ENCODE measurements around the gene MTCL1. TPM values are rescaled to one million over a fixed set of nuclear protein-coding genes. Genes with fewer than 3 reads are reported as not detected.

The MTCL1 gene
- total RNA-seq (under 1 TPM; 0.13 to 0.41 TPM), polyA plus RNA-seq (not detected), total RNA-seq (0 to 1.5 (median 0.51) reads per million in 6 experiments)

DNA sequence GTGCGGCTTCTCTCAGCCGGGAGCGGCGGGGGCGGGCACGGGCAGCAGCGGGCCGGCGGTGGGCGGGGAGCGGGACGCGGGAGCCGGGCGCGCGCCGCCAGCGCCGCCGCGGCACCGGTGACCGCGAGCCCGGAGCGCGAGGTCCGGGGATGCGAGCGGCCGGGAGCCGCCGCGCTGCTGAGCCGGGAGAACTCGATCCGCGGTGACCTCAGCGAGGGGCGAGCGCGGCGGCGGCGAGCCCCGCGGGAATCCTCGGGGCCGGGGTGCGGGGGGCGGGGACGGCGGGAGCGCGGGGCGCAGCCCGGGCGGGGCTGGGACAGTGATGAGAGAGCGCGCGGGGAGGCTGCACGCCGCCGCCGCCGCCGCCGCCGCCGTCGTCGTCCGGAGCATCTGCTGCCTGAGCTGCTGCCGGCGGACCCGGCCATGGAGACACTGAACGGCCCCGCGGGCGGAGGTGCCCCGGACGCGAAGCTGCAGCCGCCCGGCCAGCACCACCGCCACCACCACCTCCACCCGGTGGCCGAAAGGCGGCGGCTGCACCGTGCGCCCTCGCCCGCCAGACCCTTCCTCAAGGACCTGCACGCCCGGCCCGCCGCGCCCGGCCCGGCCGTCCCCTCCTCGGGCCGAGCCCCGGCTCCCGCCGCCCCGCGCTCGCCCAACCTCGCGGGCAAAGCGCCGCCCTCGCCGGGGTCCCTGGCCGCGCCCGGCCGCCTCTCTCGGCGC is at the start of gene MTCL1:
Gene MTCL1, plus strand, starts transcription at position 319 of the 723 bp plus-strand sequence. Its CDS starts 105 bp downstream, at position 424.
- ATAC-seq (peak; percentile 28 to 40), DNase-seq (peak in 3 of 10 donors; percentile 18 to 25 (median 24))
- Mint-ChIP-seq H3K4me3 (peak within 1 kb of the TSS; percentile 84 to 96 (median 92)), H3K27me3 (peaks cover 30 to 68% (median 43%) of the 10 kb centered on the region in 5 donors), H3K36me3 (peaks cover 0 to 3% (median 0%) of the 10 kb centered on the region in 3 donors), H3K9me3 (peaks cover 0 to under 1% (median 0%) of the 10 kb centered on the region in 9 donors), H3K4me1 (peaks cover 12 to 27% (median 21%) of the 10 kb centered on the region in 4 donors), H3K27ac (peak within 1 kb of the TSS in 7 of 10 donors; percentile 12 to 59 (median 34))
- POLR2A ChIA-PET: interaction anchor here (1.1 kb wide), 1 partner anchor 90 kb away, joined by 3 read pairs; no protein-coding TSS in a partner anchor

DNA sequence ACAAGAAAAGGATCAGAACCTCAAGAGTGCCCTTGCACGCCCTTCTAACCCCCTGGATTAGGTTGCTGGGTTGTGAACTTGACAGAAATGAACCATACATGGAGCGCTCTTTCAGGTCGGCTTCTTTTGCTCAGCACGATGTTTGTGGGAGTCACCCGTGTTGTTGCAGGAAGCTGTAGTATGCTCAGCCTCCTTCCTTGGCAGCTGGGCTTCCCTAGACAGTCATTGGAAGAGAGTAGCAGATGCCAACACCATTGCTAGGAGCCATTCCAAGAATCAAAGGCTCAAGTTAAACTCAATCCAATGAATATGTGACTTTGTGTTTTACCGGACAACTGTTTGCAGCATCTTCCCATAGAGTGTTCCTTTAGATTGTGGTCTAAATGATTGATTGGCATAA is 49.1 kb upstream of the MTCL1 start:
- POLR2A ChIA-PET: no interaction called here
- no peak for DNase-seq
- no peak for ATAC-seq
- Mint-ChIP-seq H3K4me3 (no peak overlapping the region), H3K9me3 (no peaks in the 10 kb centered on the region), H3K4me1 (peaks cover 0 to 2% (median 0%) of the 10 kb centered on the region in 4 donors), H3K27ac (no peak overlapping the region), H3K27me3 (peaks cover 0 to 15% (median 7%) of the 10 kb centered on the region in 5 donors), H3K36me3 (no peaks in the 10 kb centered on the region)

DNA sequence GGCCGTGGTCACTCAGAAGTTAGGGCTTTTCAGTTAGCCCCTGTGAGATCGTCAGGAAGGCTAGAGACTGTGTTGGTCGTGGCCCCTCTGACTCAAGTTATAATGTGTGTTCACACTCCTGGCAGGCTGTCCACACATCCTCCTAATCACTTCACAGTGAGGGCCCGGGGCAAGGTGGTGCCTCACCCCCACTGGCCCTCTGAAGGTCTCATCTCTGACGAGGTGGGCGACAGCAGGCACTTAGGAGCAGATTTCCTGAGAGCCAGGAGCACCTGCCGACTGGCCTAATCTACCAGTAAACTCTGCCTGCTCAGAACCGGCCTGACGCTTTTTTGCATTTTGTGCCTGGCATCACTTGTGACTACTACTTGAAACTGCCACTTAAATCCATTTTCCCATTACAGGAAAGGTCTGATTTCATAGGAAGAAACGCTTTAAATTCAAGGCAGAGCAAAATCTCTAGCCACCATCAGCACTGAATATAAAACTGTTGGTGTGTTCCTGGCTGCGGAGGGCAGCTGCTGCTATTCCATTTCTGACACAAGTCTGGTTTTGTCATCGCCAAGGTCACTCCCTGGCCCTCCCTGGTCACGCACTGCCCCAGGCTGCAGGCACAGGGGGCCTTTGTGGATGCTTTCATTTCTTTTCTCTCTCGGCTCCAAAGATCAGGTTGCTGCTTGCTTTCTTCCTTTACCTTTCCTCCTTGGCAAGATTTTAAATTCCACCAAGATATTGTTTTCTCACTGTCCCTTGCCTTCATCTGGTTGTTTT is 48.1 kb upstream of the MTCL1 start:
- Mint-ChIP-seq H3K27ac (no peak overlapping the region), H3K27me3 (peaks cover 0 to 14% (median 4%) of the 10 kb centered on the region in 5 donors), H3K4me1 (peaks cover 0 to 6% (median 1%) of the 10 kb centered on the region in 4 donors), H3K4me3 (no peak overlapping the region), H3K36me3 (no peaks in the 10 kb centered on the region), H3K9me3 (no peaks in the 10 kb centered on the region)
- DNase-seq (no peak), ATAC-seq (no peak)
- POLR2A ChIA-PET: no interaction called here

DNA sequence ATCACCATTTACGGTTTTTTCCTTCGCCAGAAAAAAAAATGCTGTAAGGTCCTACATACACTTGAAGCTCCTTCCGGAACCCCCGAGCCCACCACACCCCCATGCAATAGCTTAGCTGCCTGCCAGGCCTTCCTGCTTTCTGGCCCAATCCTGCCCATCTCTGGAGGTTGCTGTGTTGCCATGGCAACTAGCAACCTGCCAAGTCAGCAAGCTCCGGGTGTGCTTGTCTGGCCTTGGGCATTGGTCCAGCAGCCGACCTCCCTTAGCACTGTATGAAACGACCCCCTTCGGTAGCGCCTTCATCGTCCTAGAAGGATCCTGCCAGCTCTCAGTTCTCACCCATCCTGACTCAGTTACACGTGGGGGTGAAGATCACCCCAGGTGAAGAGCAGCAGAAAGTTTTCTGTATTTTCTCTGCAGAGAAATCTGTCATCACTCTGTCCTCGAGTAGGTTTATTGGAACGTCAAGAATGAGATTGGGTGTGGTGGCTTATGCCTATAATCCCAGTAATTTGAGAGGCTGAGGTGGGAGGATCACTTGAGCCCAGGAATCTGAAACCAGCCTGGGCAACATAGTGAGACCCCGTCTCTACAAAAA is 47.4 kb upstream of the MTCL1 start:
- ATAC-seq (no peak), DNase-seq (no peak)
- POLR2A ChIA-PET: no interaction called here
- Mint-ChIP-seq H3K27me3 (peaks cover 0 to 15% (median 6%) of the 10 kb centered on the region in 5 donors), H3K4me1 (peaks cover 0 to 6% (median 1%) of the 10 kb centered on the region in 4 donors), H3K27ac (no peak overlapping the region), H3K9me3 (no peaks in the 10 kb centered on the region), H3K4me3 (no peak overlapping the region), H3K36me3 (no peaks in the 10 kb centered on the region)

DNA sequence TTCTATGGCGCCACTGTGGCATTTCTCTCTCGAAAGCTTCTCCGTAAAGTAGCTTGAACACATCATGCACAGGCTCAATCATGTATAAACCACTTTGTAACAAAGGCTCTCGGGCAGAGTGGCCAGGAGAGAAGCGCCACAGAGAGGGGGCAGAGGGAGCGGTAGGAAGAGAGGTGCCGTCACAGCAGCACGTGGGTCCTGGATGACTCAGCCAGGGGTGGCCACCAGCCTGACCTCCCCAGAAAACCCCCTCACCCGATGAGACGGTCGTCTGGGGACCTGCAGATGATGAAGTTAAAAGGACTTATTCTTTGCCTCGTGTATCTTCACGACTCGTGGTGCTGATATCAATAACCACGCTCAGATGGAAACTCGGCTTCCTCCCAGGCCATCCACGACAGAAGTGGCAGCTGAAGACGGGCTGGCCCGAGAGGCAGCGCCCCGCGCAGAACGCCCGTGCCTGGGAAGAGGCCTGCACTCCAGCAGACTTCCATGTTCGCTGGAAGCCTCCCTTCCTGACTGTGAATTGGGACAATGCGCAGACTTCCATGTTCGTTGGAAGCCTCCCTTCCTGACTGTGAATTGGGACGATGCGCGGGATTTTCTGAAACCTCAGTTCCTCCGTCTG is 46.4 kb upstream of the MTCL1 start:
- Mint-ChIP-seq H3K9me3 (no peaks in the 10 kb centered on the region), H3K27ac (no peak overlapping the region), H3K36me3 (no peaks in the 10 kb centered on the region), H3K27me3 (peaks cover 0 to 13% (median 3%) of the 10 kb centered on the region in 5 donors), H3K4me1 (peaks cover 0 to 6% (median 1%) of the 10 kb centered on the region in 4 donors), H3K4me3 (no peak overlapping the region)
- POLR2A ChIA-PET: interaction anchor here (0.6 kb wide), 2 partner anchors 23 to 443 kb away, joined by 3 to 4 read pairs; partner anchors contain the start of gene NDUFV2
- DNase-seq (no peak), ATAC-seq (no peak)

DNA sequence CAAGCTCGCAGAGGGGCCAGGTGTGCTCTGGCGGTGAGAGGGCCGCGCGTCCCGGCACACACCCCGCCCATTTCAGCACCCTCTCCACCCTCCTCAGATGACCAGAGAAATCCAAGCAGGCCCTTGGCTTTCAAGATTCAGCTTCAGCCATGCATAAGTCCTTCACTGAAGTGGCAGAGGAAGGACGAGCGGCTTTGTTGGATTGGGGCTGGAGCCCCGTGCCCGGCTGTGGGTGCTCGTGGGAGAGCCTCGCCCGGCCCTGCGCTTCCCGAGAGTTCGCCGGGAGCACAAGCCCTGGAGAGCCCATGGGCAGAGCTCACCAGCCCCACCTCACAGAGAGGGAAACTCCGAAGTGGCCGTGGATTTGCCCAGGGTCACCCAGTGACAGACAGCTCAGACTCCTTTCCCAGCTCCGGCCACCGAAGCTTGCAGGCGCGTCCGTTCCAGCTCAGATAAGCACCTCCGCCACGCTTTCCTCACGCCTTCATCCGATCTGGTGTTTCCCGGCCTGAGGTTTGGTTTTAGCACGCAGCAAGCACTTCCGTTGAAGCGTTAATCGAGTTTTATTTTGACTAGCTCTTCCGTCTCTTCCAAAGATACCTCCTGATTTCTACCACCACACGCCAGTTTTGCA is 45.6 kb upstream of the MTCL1 start:
- H3K27ac Mint-ChIP-seq: no peak overlapping the region

DNA sequence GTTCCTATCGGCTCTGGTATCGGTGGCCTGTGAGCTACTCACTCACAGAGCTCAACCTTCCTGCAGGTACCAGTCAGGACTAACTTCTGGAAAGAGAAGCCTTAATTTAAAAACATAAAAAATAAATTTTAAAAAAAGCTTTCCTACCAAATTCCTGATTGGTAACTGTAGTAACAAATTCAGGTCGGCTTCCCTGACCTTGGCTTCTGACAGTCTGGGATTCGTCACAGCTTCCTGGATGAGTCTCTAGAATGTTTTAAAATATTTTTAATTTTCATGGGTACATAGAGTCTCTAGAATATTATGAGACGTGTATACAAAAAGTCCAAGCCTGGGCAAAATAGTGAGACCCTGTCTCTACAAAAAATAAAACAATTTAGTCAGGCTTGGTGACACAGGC is 45.0 kb upstream of the MTCL1 start:
- ATAC-seq (no peak), DNase-seq (no peak)
- H3K4me1 Mint-ChIP-seq: peaks cover 0 to 6% (median 1%) of the 10 kb centered on the region in 4 donors
- H3K9me3 Mint-ChIP-seq: no peaks in the 10 kb centered on the region
- H3K36me3 Mint-ChIP-seq: no peaks in the 10 kb centered on the region
- POLR2A ChIA-PET: no interaction called here
- peaks cover 0 to 9% (median 5%) of the 10 kb centered on the region in 5 donors for H3K27me3 Mint-ChIP-seq
- H3K4me3 Mint-ChIP-seq: no peak overlapping the region
- H3K27ac Mint-ChIP-seq: no peak overlapping the region

More for the DNA sequence above, 45.6 kb upstream of the MTCL1 start:
- POLR2A ChIA-PET: interaction anchor here (0.6 kb wide), 1 partner anchor 22 kb away, joined by 4 read pairs; no protein-coding TSS in a partner anchor
- Mint-ChIP-seq H3K36me3 (no peaks in the 10 kb centered on the region), H3K9me3 (no peaks in the 10 kb centered on the region), H3K4me3 (no peak overlapping the region), H3K4me1 (peaks cover 0 to 6% (median 1%) of the 10 kb centered on the region in 4 donors), H3K27me3 (peaks cover 0 to 9% (median 3%) of the 10 kb centered on the region in 5 donors)
- ATAC-seq: no peak
- no peak for DNase-seq

DNA sequence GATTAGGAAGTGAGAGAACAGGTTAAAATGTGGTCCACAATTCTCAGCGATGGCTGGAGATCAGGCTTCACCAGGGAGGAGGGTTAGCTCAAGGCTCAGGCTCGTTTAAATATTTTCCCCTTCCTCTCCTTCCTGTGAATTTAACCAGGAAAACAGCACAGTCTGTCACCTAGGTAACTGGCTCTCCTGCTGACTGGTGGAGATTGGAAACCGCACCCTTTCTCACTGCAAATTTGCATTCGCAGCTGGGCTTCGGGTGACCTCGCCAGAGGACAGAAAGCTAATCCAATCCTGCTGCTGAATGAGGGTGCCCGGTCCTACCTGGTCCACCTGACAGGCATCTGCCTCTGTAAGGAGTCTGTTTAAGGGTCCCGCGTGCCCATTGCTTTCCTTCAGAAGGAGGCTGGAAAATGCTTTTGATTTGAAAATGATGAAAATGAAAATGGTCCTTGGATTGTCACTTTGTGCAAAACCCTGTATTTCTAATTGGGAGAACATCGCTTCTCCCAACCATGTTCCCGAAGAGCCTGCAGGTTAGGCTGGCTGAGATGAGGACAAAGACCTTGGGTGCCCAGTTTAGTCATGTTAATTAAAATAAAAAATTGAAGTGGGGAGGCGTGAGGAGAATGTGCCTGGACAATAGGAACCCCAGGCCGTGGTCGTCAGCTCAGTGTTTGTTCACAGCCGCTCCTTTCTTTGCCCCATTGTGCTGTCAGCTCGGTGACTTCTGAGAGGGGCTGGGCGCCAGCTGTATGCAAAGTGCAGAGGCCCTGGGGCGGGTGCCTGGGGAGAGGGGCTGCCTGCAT is 43.4 kb upstream of the MTCL1 start:
- POLR2A ChIA-PET: no interaction called here

DNA sequence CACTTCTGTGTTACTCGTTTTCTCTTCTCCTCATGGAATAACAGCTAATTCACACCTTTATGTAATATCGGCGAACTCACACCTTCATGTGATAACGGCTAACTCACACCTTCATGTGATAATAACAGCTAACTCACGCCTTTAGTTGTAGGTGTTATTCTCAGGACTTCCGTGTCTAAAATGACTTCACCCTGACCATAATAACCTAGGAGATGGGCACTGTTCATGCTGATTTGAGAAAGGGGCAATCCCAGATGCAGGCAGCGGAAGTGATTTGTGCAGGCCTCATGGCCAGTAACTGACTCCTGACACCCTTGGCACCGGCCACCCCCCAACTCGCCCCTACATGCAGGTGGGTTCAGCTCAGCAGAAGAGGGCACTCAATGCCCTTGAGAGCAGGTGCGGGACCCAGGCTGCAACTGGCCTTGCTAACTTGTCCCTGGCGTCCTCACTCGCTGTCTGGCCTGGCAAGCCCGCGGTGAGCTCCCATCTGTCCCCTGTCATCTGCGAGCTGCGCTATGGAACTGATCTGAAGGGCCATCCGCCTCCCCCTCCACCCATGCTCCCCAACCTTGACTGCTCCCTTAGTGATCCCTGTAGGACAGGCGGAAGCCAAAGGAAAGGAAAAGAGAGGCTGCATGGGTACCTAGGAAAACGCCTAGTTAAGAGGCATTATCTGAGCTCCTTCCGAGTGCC is 42.6 kb upstream of the MTCL1 start:
- H3K27me3 Mint-ChIP-seq: peaks cover 0 to 9% (median 5%) of the 10 kb centered on the region in 5 donors
- POLR2A ChIA-PET: no interaction called here
- ATAC-seq (no peak), DNase-seq (no peak)
- H3K4me3 Mint-ChIP-seq: no peak overlapping the region
- peaks cover 0 to 6% (median 1%) of the 10 kb centered on the region in 4 donors for H3K4me1 Mint-ChIP-seq
- no peaks in the 10 kb centered on the region for H3K36me3 Mint-ChIP-seq
- H3K27ac Mint-ChIP-seq: peak overlapping the region in 1 of 10 donors; percentile 35
- H3K9me3 Mint-ChIP-seq: no peaks in the 10 kb centered on the region

More for the DNA sequence above, 43.4 kb upstream of the MTCL1 start:
- no peaks in the 10 kb centered on the region for H3K36me3 Mint-ChIP-seq
- no peaks in the 10 kb centered on the region for H3K9me3 Mint-ChIP-seq
- no peak overlapping the region for H3K27ac Mint-ChIP-seq
- peaks cover 0 to 9% (median 5%) of the 10 kb centered on the region in 5 donors for H3K27me3 Mint-ChIP-seq
- ATAC-seq (no peak), DNase-seq (no peak)
- peaks cover 0 to 6% (median 1%) of the 10 kb centered on the region in 4 donors for H3K4me1 Mint-ChIP-seq
- no peak overlapping the region for H3K4me3 Mint-ChIP-seq

DNA sequence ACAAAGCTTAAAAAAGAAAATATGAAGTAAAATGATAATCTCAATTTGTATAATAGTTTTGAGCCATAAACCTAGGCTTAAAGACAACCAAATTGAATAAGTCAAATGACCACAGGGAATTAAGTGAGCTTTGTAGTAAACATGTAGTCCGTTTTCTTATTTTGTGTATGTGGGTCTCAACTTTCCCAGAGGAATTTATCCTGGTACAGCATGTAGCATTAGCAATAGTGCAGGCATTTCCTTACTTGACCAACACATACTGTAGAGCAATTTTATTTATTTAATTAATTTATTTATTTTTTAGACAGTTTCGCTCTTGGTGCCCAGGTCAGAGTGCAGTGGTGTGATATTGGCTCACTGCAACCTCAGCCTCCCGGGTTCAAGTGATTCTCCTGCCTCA is 37.5 kb upstream of the MTCL1 start:
- no peak for DNase-seq
- peaks cover 0 to 8% (median 3%) of the 10 kb centered on the region in 5 donors for H3K27me3 Mint-ChIP-seq
- H3K9me3 Mint-ChIP-seq: no peaks in the 10 kb centered on the region
- no peaks in the 10 kb centered on the region for H3K36me3 Mint-ChIP-seq
- POLR2A ChIA-PET: no interaction called here
- ATAC-seq: no peak
- no peaks in the 10 kb centered on the region for H3K4me1 Mint-ChIP-seq
- H3K4me3 Mint-ChIP-seq: no peak overlapping the region
- no peak overlapping the region for H3K27ac Mint-ChIP-seq

DNA sequence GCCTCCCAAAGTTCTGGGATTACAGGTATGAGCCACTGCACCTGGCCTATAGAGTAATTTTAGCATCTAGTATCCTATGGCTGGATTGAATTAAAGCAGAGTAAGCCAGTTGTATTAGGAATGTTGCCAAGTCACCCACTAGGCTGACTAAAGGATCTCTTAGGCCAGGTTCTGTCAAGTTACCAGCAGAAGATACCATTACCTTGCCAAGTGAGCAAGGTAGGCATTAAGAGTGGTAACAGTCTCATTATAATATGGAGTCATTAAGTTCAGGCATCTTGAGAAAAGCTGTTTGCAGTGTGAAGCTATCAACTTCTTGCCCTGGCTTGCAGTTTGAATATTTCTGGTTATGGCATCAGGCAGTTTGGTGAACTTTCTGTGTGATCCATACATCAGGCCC is 37.0 kb upstream of the MTCL1 start:
- Mint-ChIP-seq H3K9me3 (no peaks in the 10 kb centered on the region), H3K4me3 (no peak overlapping the region), H3K27ac (no peak overlapping the region), H3K27me3 (peaks cover 0 to 3% (median 0%) of the 10 kb centered on the region in 5 donors), H3K4me1 (no peaks in the 10 kb centered on the region), H3K36me3 (no peaks in the 10 kb centered on the region)
- no peak for DNase-seq
- POLR2A ChIA-PET: no interaction called here
- ATAC-seq: no peak
